Vagina (tissue), 2 donors: Measurements from ENCODE around the gene PTPRF.

Experiments
- CTCF ChIP-seq, 3 experiments: fragments of 450-650 bp in 2 of 3; fragments of 200-600 bp in 1 of 3; sonication (generic) in 1 of 3; IDR thresholded peaks; one replicate each; pipeline ENCODE4 v1.5.1; 2017 to 2019; ENCODE audit warnings: antibody characterized with exemption in 3 of 3, mild to moderate bottlenecking in 2 of 3, moderate library complexity in 2 of 3
- POLR2AphosphoS5 ChIP-seq, 2 donors: sonication (generic); formaldehyde crosslinking; IDR thresholded peaks; one replicate each; pipeline ENCODE4 v1.9.0; 2017; ENCODE audit warnings: antibody characterized with exemption in 2 of 2, mild to moderate bottlenecking in 2 of 2, low read depth in 1 of 2; ENCODE audit not compliant: insufficient read depth in 1 of 2

GRCh38 chr1:43664369-43664768 lies 133.7 kb downstream of the PTPRF start:
- no peak for TF ChIP-seq CTCF (IDR thresholded peaks at IDR 0.05)
- no peak for TF ChIP-seq POLR2AphosphoS5 (IDR thresholded peaks at IDR 0.05; ENCODE audit: insufficient read depth in 1 of 2, low read depth in 1 of 2)
